SK-N-SH treated with all-trans-retinoic acid at 6 μM for 48 hours (cell line): ENCODE data around the gene OSBPL5.

Source experiments
- ATAC-seq: fragments of 200-7000 bp; cut with Tn5 transposase; 3 replicates; pipeline ENCODE4 v1.9.1; 2020; ENCODE audit warnings: mild to moderate bottlenecking, moderate library complexity
- ARNTL ChIP-seq: fragments of 450-650 bp; formaldehyde crosslinking; IDR thresholded peaks from 2 replicates; pipeline ENCODE4 v1.5.0; 2020; ENCODE audit warnings: low read depth, mild to moderate bottlenecking, moderate library complexity, borderline replicate concordance
- BACH2 ChIP-seq: fragments of 250-450 bp; sonication (Bioruptor Pico); IDR thresholded peaks from 2 replicates; pipeline ENCODE4 v1.9.0; 2021; ENCODE audit warnings: mild to moderate bottlenecking, borderline replicate concordance
- CSDC2 ChIP-seq: fragments of 250-450 bp; sonication (Bioruptor Pico); IDR thresholded peaks from 2 replicates; pipeline ENCODE4 v1.5.0; 2020; ENCODE audit warnings: mild to moderate bottlenecking, moderate library complexity
- ESRRG ChIP-seq: fragments of 250-450 bp; sonication (Bioruptor Pico); IDR thresholded peaks from 2 replicates; pipeline ENCODE4 v1.6.1; 2021; ENCODE audit warnings: mild to moderate bottlenecking
- GLIS3 ChIP-seq: fragments of 250-450 bp; sonication (Bioruptor Pico); IDR thresholded peaks from 2 replicates; pipeline ENCODE4 v1.5.0; 2020; ENCODE audit warnings: mild to moderate bottlenecking, moderate library complexity
- ISL1 ChIP-seq: fragments of 250-450 bp; sonication (Bioruptor Pico); IDR thresholded peaks from 2 replicates; pipeline ENCODE4 v2.1.2; 2022; ENCODE audit warnings: mild to moderate bottlenecking, moderate library complexity
- PPARA ChIP-seq: fragments of 250-450 bp; sonication (Bioruptor Pico); IDR thresholded peaks from 2 replicates; pipeline ENCODE4 v1.5.0; 2020; ENCODE audit warnings: mild to moderate bottlenecking, borderline replicate concordance
- TOX ChIP-seq: fragments of 250-450 bp; sonication (Bioruptor Pico); IDR thresholded peaks from 2 replicates; pipeline ENCODE4 v1.8.0; 2021; ENCODE audit warnings: mild to moderate bottlenecking, moderate library complexity, borderline replicate concordance
- ZC3H10 ChIP-seq: fragments of 250-450 bp; sonication (Bioruptor Pico); IDR thresholded peaks from 2 replicates; pipeline ENCODE4 v1.5.1; 2021; ENCODE audit warnings: mild to moderate bottlenecking, moderate library complexity
- ZFP3 ChIP-seq: fragments of 250-450 bp; sonication (Bioruptor Pico); IDR thresholded peaks from 2 replicates; pipeline ENCODE4 v1.5.0; 2020; ENCODE audit warnings: mild to moderate bottlenecking, moderate library complexity
- ZFP30 ChIP-seq: fragments of 450-650 bp; formaldehyde crosslinking; IDR thresholded peaks from 2 replicates; pipeline ENCODE4 v1.5.0; 2022; ENCODE audit warnings: mild to moderate bottlenecking, moderate library complexity
- ZNF70 ChIP-seq: fragments of 450-650 bp; formaldehyde crosslinking; IDR thresholded peaks from 2 replicates; pipeline ENCODE4 v1.5.0; 2020; ENCODE audit warnings: mild to moderate bottlenecking, moderate library complexity
- TF ChIP-seq, protein P1 (sequence below): fragments of 250-450 bp; sonication (Bioruptor Pico); IDR thresholded peaks from 2 replicates; pipeline ENCODE4 v1.5.0; 2020; ENCODE audit warnings: mild to moderate bottlenecking, moderate library complexity
- TF ChIP-seq, protein P2 (sequence below): fragments of 250-450 bp; sonication (Bioruptor Pico); IDR thresholded peaks from 2 replicates; pipeline ENCODE4 v1.8.0; 2021; ENCODE audit warnings: low read depth, mild to moderate bottlenecking, moderate library complexity, borderline replicate concordance
- TF ChIP-seq, protein P3 (sequence below): fragments of 250-450 bp; sonication (Bioruptor Pico); IDR thresholded peaks from 2 replicates; pipeline ENCODE4 v1.8.0; 2020; ENCODE audit warnings: mild to moderate bottlenecking, moderate library complexity, borderline replicate concordance
- TF ChIP-seq, protein P4 (sequence below): fragments of 250-450 bp; sonication (Bioruptor Pico); IDR thresholded peaks from 2 replicates; pipeline ENCODE4 v1.5.1; 2021; ENCODE audit warnings: mild to moderate bottlenecking, moderate library complexity
- TF ChIP-seq, protein P5 (sequence below): fragments of 250-450 bp; sonication (Bioruptor Pico); IDR thresholded peaks from 2 replicates; pipeline ENCODE4 v1.5.1; 2020; ENCODE audit warnings: low read depth, mild to moderate bottlenecking, moderate library complexity

OSBPL5 gene

DNA sequence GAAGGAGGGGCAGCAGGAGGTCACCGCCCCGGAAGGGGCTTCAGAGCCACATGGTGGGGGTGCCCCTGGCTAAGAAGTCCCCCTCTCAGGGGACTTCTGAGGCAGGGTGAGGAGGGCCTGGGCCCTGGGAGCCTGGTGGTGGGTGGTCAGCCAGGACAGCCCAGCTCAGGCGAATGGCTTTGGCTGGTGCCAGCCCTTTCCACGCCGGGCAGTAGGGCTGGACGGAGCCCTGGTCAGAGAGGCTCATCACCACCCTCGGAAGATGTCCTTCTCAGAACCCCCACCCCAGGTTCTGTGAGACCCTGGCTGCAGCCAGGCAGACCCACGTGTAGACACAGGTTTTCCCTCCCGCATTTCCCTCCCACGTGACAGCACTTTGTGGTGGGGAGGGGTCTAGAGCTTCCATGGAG lies 35.9 kb downstream of the OSBPL5 start:
- ATAC-seq: no peak
- TF ChIP-seq, protein P1, sequence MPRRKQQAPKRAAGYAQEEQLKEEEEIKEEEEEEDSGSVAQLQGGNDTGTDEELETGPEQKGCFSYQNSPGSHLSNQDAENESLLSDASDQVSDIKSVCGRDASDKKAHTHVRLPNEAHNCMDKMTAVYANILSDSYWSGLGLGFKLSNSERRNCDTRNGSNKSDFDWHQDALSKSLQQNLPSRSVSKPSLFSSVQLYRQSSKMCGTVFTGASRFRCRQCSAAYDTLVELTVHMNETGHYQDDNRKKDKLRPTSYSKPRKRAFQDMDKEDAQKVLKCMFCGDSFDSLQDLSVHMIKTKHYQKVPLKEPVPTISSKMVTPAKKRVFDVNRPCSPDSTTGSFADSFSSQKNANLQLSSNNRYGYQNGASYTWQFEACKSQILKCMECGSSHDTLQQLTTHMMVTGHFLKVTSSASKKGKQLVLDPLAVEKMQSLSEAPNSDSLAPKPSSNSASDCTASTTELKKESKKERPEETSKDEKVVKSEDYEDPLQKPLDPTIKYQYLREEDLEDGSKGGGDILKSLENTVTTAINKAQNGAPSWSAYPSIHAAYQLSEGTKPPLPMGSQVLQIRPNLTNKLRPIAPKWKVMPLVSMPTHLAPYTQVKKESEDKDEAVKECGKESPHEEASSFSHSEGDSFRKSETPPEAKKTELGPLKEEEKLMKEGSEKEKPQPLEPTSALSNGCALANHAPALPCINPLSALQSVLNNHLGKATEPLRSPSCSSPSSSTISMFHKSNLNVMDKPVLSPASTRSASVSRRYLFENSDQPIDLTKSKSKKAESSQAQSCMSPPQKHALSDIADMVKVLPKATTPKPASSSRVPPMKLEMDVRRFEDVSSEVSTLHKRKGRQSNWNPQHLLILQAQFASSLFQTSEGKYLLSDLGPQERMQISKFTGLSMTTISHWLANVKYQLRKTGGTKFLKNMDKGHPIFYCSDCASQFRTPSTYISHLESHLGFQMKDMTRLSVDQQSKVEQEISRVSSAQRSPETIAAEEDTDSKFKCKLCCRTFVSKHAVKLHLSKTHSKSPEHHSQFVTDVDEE: no peak
- TF ChIP-seq, protein P2, sequence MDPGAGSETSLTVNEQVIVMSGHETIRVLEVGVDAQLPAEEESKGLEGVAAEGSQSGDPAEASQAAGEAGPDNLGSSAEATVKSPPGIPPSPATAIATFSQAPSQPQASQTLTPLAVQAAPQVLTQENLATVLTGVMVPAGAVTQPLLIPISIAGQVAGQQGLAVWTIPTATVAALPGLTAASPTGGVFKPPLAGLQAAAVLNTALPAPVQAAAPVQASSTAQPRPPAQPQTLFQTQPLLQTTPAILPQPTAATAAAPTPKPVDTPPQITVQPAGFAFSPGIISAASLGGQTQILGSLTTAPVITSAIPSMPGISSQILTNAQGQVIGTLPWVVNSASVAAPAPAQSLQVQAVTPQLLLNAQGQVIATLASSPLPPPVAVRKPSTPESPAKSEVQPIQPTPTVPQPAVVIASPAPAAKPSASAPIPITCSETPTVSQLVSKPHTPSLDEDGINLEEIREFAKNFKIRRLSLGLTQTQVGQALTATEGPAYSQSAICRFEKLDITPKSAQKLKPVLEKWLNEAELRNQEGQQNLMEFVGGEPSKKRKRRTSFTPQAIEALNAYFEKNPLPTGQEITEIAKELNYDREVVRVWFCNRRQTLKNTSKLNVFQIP: no peak
- TF ChIP-seq BACH2 (CRISPR knock-in tag) (no peak), ESRRG (no peak)

DNA sequence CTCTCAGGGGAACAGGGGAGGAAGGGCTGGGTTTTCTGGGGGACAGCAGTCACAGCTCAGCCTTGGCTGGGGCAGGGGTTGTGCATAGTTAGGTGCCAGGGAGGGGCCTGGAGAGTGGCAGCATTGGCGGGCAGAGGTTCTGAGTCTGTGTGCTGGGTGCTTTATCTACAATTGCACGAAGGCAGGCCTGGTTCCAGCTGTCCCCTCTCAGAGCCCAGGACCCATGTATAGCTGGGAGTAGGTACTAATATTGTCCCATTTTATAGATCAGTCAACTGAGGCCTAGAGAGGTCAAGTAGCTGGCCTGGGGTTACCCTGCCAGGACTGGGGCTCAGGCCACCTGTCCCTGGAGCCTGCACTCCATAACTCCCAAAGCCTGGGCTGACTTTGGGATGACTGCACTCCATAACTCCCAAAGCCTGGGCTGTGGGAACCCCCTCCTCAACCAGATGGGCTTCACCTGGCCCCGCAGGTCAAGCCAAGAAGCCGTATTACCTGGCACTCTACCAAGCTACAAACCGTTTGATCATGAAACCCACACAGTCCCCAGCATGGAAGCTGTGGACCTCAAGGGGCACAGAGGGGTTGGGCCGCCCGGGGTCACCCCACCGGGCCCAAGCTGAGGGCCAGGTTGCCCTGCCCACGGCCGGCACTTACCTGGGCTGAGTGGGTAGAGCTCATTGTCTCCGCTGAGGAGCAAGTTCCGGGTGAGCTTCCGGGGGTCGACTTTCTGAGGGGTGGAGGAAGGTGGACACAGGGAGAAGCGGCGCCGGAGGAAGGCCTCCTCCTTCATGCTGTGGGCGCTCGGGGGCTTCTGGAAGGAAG lies 36.5 kb downstream of the OSBPL5 start:
- TF ChIP-seq CSDC2 (no peak), ZNF70 (no peak), TOX (CRISPR knock-in tag) (no peak), ARNTL (CRISPR knock-in tag) (no peak), ZFP30 (CRISPR knock-in tag) (no peak), ZFP3 (no peak), PPARA (no peak), BACH2 (CRISPR knock-in tag) (no peak), ISL1 (CRISPR knock-in tag) (no peak), GLIS3 (CRISPR knock-in tag) (no peak), ZC3H10 (CRISPR knock-in tag) (no peak)
- TF ChIP-seq, protein P2: no peak
- TF ChIP-seq, protein P3, sequence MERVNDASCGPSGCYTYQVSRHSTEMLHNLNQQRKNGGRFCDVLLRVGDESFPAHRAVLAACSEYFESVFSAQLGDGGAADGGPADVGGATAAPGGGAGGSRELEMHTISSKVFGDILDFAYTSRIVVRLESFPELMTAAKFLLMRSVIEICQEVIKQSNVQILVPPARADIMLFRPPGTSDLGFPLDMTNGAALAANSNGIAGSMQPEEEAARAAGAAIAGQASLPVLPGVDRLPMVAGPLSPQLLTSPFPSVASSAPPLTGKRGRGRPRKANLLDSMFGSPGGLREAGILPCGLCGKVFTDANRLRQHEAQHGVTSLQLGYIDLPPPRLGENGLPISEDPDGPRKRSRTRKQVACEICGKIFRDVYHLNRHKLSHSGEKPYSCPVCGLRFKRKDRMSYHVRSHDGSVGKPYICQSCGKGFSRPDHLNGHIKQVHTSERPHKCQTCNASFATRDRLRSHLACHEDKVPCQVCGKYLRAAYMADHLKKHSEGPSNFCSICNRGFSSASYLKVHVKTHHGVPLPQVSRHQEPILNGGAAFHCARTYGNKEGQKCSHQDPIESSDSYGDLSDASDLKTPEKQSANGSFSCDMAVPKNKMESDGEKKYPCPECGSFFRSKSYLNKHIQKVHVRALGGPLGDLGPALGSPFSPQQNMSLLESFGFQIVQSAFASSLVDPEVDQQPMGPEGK (CRISPR knock-in tag): no peak
- TF ChIP-seq, protein P1: no peak
- TF ChIP-seq, protein P4, sequence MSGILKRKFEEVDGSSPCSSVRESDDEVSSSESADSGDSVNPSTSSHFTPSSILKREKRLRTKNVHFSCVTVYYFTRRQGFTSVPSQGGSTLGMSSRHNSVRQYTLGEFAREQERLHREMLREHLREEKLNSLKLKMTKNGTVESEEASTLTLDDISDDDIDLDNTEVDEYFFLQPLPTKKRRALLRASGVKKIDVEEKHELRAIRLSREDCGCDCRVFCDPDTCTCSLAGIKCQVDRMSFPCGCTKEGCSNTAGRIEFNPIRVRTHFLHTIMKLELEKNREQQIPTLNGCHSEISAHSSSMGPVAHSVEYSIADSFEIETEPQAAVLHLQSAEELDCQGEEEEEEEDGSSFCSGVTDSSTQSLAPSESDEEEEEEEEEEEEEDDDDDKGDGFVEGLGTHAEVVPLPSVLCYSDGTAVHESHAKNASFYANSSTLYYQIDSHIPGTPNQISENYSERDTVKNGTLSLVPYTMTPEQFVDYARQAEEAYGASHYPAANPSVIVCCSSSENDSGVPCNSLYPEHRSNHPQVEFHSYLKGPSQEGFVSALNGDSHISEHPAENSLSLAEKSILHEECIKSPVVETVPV (CRISPR knock-in tag): no peak
- TF ChIP-seq, protein P5, sequence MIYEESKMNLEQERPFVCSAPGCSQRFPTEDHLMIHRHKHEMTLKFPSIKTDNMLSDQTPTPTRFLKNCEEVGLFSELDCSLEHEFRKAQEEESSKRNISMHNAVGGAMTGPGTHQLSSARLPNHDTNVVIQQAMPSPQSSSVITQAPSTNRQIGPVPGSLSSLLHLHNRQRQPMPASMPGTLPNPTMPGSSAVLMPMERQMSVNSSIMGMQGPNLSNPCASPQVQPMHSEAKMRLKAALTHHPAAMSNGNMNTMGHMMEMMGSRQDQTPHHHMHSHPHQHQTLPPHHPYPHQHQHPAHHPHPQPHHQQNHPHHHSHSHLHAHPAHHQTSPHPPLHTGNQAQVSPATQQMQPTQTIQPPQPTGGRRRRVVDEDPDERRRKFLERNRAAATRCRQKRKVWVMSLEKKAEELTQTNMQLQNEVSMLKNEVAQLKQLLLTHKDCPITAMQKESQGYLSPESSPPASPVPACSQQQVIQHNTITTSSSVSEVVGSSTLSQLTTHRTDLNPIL (CRISPR knock-in tag): no peak
- ATAC-seq: no peak
